Endothelial cell of umbilical vein (primary cell): Measurements from ENCODE around the gene DEPDC5.

Source experiments
- EZH2 ChIP-seq: IDR thresholded peaks from 2 replicates; pipeline ENCODE4 v1.6.1; 2012; ENCODE audit warnings: borderline replicate concordance, low read depth, mild to moderate bottlenecking, moderate library complexity, low read length, inconsistent platforms; ENCODE audit not compliant: severe bottlenecking
- POLR2A ChIP-seq: IDR thresholded peaks from 2 replicates; pipeline ENCODE4 v1.6.1; 2012; ENCODE audit warnings: low read depth, mild to moderate bottlenecking, control low read depth, low read length
- TF ChIP-seq, protein P1 (sequence below), 2 donors: IDR thresholded peaks; 1 replicate in 1 of 2; 2 replicates in 1 of 2; pipeline ENCODE4 v1.5.1; 2011; ENCODE audit warnings: low read length in 2 of 2, mild to moderate bottlenecking in 2 of 2, moderate library complexity in 2 of 2, control low read depth in 1 of 2, inconsistent platforms in 1 of 2, low read depth in 1 of 2; ENCODE audit not compliant: insufficient read depth in 1 of 2; ENCODE audit errors: extremely low read depth in 1 of 2

DNA sequence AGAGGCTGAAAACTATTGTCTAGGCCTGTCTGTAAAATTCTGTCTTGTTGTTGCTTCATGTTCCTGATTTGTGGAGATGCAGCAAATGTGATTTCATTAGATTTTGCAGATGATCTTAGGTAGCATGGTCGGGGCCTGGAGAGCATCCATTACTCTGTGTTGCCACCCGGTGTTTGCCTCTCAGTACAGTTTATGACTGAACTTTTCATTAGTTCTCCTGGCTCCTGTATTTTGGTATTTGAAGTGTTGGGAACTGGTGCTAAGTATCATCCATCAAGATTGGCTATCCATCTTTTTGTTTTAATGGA lies 198.2 kb downstream of the DEPDC5 start:
- TF ChIP-seq POLR2A, result no peak
- no peak for TF ChIP-seq EZH2
- TF ChIP-seq, protein P1, sequence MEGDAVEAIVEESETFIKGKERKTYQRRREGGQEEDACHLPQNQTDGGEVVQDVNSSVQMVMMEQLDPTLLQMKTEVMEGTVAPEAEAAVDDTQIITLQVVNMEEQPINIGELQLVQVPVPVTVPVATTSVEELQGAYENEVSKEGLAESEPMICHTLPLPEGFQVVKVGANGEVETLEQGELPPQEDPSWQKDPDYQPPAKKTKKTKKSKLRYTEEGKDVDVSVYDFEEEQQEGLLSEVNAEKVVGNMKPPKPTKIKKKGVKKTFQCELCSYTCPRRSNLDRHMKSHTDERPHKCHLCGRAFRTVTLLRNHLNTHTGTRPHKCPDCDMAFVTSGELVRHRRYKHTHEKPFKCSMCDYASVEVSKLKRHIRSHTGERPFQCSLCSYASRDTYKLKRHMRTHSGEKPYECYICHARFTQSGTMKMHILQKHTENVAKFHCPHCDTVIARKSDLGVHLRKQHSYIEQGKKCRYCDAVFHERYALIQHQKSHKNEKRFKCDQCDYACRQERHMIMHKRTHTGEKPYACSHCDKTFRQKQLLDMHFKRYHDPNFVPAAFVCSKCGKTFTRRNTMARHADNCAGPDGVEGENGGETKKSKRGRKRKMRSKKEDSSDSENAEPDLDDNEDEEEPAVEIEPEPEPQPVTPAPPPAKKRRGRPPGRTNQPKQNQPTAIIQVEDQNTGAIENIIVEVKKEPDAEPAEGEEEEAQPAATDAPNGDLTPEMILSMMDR (IDR thresholded peaks at IDR 0.05; ENCODE audit: extremely low read depth in 1 of 2, insufficient read depth in 1 of 2, low read depth in 1 of 2, low read length in 2 of 2), result no peak
